ENCODE measurements around the gene SPATA24.
"Not testable (repeated sequence)": the region's sequence is repeated elsewhere in the genome, so short reads cannot be mapped to it uniquely, and the experiment has no call there.

SPATA24 gene, protein sequence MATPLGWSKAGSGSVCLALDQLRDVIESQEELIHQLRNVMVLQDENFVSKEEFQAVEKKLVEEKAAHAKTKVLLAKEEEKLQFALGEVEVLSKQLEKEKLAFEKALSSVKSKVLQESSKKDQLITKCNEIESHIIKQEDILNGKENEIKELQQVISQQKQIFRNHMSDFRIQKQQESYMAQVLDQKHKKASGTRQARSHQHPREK

DNA sequence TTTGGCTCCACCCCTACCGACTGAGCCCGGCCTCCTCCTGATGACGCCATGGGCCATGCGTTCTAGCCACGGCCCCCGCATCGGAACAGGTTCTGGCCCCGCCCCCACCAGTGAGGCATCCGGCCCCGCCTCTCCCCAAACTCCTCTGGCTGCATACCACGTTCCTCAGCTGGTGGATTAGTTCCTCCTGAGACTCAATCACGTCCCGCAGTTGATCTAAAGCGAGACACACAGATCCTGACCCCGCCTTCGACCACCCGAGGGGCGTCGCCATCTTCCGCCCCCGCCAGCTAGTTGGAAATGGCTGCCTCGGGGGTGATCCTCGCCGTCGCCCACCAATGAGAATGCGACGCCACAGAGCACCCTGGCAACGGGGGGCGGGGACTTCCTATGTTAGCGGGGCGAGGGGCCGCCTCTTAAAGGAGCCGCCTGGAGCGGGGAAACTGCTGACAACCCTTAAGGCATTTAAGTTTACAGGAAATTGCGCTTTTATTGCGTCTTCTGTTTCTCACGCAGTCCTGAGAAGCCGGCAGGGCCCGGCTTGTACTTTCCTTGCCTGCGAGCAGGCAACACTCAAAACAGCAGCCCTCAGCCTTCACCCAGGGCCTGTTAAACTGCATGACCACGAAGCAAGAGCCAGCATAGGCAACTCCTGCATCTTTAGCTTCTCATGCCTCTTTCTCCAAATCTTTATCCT, at the start of gene SPATA24:
Gene SPATA24 (minus strand): TSS at position 303 of the 697 bp plus-strand sequence. CDS start 29 bp downstream, at position 274.
- DNase-seq = peak; percentile 97

DNA sequence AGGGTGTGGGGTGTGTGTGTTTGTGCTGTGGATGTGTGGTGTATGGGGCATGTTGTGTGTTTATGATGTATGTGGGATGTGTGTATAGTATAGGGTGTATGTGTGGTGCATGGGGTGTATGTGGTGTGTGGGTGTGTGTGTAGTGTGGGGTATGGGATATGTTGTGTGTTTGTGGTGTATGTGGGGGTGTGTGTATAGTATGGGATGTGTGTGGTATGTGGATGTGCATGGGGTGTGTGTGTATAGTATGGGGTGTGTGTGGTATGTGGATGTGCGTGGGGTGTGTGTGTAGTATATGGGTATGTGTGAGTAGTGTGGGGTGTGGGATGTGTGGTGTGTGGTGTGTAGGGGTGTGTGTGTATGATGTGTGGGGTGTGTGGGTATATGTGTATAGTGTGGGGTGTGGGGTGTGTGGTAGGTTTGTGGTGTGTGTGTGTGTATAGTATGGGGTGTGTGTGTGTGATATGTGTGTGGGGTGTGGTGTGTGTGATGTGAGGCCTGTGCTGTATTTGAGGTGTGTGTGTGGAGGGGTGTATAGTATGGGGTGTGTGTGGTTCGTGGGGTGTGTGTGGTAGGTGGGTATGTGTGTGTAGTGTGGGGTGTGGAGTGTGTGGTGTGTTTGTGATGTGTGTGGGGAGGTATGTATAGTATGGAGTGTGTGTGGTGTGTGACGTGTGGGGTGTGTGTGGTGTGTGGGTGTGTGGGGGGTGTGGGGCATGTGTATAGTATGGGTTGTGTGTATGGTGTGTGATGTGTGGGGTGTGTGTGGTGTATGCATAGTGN, 48.2 kb upstream of the SPATA24 start:
- no peak for DNase-seq

DNA sequence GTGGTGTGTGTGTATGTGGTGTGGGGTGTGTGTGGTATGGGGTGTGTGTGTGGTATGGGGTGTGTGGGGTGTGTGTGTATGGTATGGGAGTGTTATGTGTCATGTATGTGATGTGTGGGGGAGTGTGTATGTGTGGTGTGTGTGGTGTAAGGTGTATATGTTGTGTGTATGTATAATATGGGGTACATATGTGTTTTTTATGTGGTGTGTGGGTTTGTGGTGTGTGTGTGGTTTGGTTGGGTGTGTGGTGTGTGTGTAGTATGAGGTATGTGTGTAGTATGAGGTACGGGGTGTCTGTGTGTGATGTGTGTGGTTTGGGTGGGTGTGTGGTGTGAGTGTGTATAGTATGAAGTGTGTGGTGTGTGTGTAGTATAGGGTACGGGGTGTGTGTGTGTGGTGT, 47.3 kb upstream of the SPATA24 start:
- no peak for DNase-seq

DNA sequence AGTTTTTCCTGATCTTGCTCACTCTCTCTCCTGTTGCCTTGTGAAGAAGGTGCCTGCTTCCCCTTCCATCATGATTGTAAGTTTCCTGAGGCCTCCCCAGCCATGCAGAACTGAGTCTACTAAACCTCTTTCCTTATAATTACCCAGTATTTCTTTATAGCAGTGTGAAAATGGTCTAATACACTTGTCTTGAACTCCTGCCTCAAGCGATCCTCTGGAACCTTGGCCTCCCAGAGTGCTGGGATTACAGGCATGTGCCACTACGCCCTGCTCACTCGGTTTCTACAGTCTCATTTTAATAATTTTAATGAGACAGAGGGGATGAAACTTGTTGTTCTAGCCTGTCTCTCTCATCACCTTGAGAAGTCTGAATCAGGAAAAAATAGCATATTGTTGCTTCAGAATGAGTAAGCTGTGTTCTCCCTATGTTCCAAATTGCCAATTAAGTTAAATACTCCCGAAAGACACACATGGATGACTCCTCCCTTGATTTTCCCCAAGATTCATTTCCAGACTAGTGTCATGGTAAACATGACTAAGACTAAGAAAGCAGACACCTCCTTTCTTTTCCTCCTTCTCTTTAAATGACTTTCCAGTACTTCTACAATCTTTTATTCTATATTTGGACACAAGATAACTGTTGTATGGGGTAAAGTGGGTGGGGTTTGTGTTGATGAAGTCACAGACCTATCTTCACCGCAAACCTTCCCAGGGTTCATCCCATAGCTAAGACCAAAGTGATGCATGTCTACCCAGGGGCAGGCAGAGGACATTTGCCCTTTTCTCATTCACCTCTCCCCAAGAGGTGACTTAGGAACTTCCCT, 43.3 kb upstream of the SPATA24 start:
- DNase-seq = no peak

DNA sequence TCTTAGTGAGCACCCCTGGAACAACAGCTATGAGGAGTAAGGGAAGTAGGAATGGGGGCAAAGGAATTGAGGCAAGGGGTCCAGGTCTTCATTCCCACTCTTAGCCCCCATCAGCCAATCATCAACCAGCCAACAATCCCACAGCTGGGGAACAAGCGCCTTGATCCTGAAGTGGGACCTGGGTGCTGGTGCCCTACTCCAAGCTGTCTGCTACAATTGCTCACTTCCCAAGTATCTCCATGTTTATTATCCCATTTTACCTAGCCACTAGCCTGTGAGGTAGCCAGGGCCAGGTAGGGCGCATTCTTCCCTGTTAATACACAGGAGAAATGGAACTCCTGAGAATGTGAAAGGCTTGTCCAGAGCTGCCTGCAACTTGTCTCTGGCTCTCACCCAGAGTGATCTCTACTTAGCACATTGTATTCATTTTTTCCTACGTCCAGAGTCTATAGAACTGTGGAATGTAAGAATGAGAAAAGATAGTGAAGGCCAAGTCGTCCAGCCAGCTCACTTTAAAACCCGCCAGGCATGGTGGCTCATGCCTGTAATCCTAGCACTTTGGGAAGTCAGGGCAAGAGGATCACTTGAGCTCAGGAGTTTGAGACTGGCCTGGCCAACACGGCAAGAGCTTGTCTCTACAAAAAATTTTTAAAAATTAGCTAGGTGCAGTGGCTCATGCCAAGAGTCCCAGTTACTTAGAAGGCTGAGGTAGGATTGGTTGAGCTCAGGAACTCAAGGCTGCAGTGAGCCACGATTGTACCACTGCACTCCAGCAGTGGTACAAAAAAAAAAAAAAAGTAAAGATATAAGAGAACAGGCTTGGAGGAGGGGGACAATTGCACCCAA, 41.7 kb upstream of the SPATA24 start:
- DNase-seq = no peak

DNA sequence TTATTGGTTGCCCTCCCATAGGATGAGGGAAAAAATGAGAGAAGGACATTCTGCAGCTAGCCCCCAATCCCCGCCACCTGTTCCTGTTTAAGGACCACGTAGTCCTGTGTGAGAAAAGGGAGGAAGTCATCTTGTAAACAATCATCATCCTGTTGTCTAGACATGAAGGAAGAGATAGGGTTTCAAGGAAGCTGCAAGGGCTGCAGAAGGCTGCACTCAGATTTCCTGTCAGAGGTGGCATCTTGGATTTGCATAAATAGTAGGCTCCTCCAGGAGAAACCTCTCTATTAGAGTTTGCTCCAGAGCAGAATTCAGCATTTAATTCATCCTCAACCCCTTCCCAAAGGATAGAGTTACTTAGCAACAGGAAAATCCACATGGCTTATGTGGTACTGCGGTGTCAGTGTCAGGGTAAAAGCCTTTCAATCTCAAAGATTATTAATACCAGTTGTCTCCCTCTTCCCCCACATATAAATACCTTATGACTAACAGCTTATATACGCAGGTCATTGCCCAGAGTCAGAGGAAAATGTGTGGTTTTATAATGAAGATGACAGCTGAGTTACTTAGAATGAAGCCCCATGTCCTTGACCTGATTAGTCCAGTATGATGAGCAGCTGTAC, 40.1 kb upstream of the SPATA24 start:
- peak; percentile 31 for DNase-seq

DNA sequence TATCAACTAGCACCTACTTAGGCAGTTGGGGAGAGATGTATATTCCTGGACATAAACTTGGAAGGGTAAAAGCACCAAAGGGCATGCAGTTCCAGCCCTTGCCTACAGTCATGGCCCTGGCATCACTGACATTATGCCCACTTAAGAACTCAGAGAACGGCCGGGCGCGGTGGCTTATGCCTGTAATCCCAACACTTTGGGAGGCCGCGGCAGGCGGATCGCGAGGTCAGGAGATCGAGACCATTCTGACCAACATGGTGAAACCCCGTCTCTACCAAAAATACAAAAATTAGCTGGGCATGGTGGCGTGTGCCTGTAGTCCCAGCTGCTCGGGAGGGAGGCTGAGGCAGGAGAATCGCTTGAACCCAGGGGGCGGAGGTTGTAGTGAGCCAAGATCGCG, 36.5 kb upstream of the SPATA24 start:
- DNase-seq = not testable (repeated sequence)

DNA sequence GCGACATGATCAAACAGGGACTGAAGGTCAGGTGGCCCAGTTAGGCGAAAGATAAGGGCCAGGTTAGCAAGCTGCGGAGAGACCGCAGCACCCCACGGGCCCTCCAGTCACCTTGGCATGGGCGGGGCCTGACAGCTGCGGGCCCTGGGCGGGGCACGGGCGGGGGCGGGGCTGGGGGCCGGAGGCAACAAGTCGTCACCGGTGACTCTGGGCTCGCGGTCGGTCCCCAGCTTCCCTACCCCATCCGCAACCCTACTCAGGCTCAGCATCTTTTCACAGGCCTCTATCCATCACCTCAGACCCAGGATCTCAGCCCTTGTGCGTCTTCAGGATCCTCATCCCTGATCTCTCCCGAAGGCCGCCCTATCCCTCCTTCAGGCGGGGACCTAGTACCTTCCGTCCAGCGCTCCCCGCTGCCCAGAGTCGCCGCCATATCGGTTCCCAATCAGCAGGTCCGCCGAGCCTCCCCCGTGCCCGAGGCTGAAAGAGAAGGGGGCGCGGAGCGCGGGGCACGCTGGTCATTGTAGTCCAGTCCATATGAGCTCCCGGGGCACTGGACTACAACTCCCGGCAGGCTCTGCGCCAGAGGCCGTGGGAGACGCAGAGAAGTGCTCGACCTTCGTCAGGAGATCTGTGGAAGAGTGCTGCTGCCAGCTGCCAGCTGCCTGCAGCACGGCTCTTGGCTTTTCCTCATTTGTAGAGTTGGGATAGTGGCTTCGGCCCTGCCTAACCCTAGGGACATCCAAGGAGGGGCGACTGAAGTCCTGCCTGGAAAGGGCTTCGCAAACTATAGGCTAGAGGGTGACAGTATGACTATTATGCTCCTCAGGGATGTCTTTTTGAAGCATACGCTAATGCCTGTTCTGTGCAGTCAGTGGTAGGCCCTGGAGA, 35.4 kb upstream of the SPATA24 start, which contains the start of gene DNAJC18:
Gene DNAJC18 (minus strand): TSS at position 513 of the 891 bp plus-strand sequence. CDS start 80 bp downstream, at position 433.
- DNase-seq = peak; percentile 98

DNA sequence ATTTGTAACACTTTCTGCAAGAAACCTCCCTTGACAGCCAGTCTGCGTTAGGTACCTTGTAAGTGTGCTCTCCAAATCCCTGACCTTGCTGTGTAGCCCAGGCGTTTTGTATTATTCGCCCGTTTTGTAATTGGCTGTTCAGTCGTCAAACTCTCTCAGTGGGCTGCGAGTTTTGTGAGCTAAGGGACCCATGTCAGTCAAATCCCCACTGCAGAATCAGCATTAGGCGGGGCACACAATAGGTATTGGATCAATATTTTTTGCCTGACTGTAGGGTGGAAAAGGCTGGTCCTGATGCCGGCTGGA, 34.8 kb upstream of the SPATA24 start:
- DNase-seq = peak; percentile 47

DNA sequence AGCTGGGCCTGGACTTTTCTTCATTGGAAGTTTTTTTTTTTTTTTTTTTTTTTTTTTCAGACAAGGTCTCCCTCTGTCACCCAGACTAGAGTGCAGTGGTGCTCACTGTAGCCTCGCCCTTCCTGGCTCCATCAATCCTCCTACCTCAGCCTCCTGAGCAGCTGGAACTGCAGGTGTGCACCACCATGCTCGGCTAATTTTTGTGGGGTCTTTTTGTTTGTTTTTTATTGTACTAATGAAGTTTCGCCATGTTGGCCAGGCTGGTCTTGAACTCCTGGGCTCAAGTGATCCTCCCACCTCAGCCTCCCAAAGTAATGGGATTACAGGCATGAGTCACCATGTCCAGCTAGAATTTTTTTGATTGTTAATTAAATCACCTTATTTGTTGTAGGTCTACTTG, 31.8 kb upstream of the SPATA24 start:
- no peak for DNase-seq

DNA sequence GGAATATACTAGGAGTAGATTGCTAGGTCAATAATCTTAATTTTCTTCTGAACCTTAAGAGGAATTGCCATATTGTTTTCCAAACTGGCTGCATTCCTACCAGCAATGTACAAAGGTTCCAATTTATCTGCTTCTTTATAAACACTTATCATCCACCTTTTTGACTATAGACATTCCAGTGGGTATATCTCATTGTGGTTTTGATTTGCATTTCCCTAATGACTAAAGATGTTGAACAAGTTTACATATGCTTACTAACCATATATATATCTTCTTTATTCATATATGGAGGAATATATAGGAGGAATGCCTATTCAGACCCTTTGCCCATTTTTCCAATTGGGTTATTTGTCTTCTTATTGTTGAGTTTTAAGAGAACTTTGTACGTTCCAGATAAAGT, 27.8 kb upstream of the SPATA24 start:
- DNase-seq = no peak

DNA sequence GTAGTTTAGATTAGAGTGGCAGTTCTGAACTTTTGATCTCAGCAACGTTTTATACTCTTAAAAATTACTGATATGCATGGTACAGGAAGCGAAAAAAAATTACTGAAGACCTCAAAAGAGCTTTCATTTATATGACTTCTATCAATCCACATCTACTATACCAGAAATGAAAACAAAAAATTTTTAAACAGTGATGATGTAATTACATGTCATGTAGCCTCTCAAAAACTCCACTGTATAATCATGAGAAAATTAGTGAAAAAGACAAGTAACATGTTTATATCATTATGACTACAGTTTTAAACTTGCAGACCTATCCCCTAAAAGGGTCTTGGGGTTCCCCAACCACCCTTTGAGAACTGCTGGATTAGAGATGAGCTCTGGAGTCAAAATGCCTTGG, 26.1 kb upstream of the SPATA24 start:
- DNase-seq = no peak

DNA sequence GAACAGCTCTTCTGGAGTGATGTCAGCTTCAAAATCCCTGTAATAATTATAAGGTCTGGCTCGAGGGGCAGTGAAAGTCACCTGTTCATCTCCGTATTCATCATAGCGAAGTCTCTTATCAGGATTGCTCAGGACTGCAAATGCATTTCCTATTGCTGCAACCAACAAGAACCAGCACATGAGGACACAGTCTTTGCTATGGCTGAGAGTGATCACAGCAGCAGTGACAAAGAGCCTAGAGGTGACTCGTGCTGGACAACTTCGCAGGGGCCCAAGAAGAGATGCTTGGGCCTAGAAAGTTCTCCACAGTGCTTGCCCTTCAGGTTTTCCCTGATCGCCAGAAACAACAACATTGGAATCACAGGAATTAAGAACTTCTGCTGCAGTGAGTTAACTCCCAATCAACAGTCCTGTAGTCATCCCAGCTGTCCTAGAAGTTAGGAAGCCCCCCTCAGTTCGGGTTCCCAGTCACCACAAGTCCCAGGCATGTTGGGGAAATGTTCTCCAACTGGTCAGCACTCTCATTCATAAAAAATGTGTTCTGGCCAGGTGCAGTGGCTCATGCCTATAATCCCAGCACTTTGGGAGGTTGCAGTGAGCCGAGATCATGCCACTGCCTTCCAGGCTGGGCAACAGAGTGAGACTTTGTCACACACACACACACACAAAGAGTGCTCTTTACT, 22.5 kb upstream of the SPATA24 start:
- DNase-seq = no peak

DNA sequence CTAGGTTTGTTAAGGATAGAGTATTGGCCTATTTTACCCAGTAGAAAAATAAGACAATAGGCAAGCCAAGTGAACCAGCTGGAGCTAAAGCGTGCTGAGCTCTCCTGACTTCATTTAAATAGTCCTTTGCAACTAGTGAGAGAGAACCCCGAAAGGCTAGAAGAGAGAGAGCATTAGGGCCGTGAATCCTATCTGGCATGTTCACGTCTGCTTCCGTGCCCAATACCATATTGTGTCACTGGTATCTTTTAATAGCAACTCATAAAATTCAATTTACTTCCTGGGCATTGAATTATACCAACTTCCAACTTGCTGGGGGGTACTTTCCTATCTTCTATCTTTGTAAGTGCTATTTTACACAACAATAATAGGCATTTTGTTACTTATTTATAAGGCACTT, 21.6 kb upstream of the SPATA24 start:
- DNase-seq = no peak

DNA sequence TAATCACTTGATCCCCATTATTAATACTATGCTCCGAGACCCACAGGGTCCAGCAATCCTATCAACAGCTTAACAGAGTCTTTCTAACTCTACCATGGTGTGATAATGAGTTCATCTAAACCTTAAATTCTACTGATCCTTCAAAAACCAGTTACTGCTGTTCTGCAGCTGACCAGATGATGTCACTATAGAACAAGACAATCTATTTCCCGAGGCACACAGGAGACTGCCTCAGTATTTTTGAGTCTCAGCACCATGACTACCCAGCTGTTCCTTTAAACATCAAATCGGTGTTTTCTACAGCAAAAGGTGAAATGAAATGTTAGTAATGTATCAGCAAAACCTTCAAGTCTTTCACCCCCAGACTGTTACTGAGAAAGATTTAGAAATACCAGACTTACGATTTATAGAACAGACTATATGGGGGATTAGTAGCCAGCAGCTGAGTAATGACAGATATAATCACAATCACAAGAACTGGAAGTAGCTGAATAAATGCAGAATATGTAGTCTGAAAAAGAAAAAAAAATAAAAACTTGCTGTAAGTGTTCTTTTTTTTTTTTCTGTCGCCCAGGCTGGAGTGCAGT, 18.5 kb upstream of the SPATA24 start:
- DNase-seq = peak; percentile 56

DNA sequence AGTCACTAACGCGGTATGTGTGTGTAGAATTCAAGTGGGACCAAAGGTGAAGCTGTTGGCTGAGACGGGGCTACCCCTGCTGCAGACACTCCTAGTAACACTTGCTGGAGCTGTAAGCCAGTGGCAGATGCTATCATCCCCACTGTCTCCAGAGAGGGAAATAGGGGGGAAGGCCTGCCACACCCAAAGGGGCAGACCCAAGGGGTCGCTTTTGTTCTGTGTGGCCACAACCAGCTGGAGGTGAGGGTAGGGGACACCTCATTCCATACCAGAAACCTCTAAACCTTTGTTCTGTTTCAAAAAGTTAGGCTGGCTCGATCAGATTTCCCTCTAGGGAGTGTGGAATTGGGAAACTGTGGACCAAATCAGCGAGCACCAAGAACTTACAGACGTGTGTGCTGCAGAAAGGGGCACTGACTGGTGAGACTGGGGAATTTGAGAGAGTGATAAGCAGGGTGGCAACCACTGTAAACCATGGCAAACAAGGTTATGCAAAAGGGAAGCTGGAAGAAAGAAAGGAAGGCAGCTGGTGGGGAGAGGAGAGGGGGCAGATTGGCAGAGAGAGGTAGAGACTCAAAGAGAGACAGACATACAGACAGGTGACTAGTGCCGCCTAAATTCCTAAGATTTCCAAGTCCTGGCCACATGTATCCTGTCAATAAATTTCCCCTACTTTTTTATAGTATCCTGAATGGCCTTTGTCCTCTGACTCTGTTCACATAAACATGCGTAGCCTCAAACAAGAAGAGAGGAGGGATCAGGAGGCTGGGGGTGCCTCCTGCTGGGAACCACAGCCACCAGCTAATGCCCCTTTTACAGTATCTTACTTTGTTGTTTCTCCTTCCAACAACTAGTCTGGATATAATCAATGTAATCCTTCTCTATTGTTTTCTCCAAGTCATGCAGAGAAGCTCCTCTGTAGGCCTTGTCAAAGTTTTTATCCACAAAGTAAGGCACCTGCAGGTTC, 15.6 kb upstream of the SPATA24 start:
- DNase-seq = no peak

DNA sequence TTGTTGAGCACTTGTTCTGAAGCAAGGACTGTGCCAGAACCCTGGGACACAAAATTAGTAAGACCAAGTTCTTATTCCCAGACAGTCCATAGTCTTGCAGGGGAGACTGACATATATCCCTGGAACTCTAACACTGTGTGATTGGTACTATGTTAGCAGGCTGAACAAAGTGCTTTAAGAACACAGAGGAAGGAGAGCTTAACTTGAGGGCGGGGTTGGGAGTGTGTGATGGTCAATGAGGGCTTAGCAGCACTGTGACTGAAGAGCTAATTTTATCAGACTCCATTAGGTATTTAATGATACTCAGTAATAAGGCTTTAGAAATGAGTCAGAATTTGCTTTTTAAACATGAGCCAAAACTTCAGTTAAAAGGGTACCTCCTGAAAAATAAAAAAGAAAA, 14.9 kb upstream of the SPATA24 start:
- DNase-seq = no peak

DNA sequence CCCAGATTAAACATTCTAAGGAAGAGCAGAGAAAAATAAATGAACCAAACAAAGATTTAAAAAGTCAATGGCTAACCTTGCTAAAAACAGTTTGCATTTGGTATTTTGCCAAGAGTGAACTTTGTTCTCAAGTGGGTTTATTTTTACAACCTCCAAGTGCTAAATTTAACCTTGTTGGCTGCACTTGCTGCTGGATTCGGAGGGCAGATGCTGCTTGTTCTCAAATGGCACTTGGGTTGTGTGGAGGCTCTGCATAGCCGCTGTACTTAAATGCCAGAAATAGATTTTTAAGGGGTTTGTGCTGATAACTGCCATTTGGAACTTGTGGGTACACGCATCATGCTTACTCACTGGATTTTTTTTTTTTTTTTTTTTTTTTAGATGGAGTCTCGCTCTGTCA, 13.3 kb upstream of the SPATA24 start:
- DNase-seq = no peak

Measured in retina (tissue), 1 donor.